Transverse colon (tissue), 4 donors: Measurements from ENCODE around the gene MTG2. TPM values are rescaled to one million over a fixed set of nuclear protein-coding genes. Genes with fewer than 3 reads are reported as not detected.

Experiments used
- DNase-seq: peaks from one replicate; pipeline ENCODE4 v3.0.0-alpha.2; 2019
- H3K27ac ChIP-seq, 4 donors: fragments of 200-600 bp; sonication (generic); 2 replicates each; pipeline ENCODE4 v1.5.1; 2016 to 2018; ENCODE audit warnings: inconsistent platforms in 4 of 4
- H3K27me3 ChIP-seq: fragments of 200-600 bp; sonication (generic); 2 replicates; pipeline ENCODE4 v1.5.1; 2017; ENCODE audit warnings: inconsistent platforms
- H3K36me3 ChIP-seq, 4 donors: fragments of 200-600 bp; sonication (generic); 2 replicates each; pipeline ENCODE4 v1.5.1; 2017 to 2019; ENCODE audit warnings: inconsistent platforms in 4 of 4
- H3K4me1 ChIP-seq, 4 donors: fragments of 200-600 bp; sonication (generic); 2 replicates each; pipeline ENCODE4 v1.5.1; 2017 to 2020; ENCODE audit warnings: inconsistent platforms in 4 of 4
- H3K4me3 ChIP-seq, 4 donors: fragments of 200-600 bp; sonication (generic); 1 replicate in 1 of 4; 2 replicates in 3 of 4; pipeline versions ENCODE4 v1.5.1 to v1.6.1; 2017 to 2019; ENCODE audit warnings: inconsistent platforms in 4 of 4
- H3K9me3 ChIP-seq, 2 donors: fragments of 200-600 bp; sonication (generic); 2 replicates each; pipeline ENCODE4 v1.5.1; 2017 to 2019; ENCODE audit warnings: inconsistent platforms in 2 of 2
- EP300 ChIP-seq: sonication (generic); formaldehyde crosslinking; IDR thresholded peaks from one replicate; pipeline ENCODE4 v1.6.1; 2017; ENCODE audit warnings: antibody characterized with exemption, low read depth
- POLR2A ChIP-seq: fragments of 450-650 bp; IDR thresholded peaks from one replicate; pipeline ENCODE4 v1.6.1; 2016; ENCODE audit warnings: antibody characterized with exemption, mild to moderate bottlenecking, moderate library complexity
- POLR2AphosphoS5 ChIP-seq, 3 donors: sonication (generic); formaldehyde crosslinking; IDR thresholded peaks; one replicate each; pipeline ENCODE4 v1.6.1; 2016; ENCODE audit warnings: antibody characterized with exemption in 3 of 3
- WGBS, 2 donors: methylation state at CpG; one replicate each; pipeline ENCODE4 v1.1.5; 2018; ENCODE audit warnings: low coverage in 1 of 2; 5-methylcytosine and 5-hydroxymethylcytosine counted together
- in situ Hi-C, 4 donors: fragments of 200-750 bp; cut with MboI; loops; one replicate each; pipeline versions ENCODE4 v1.15.0 to v1.15.1; 2017; ENCODE audit warnings: low sequenced_read_pairs in 3 of 4, low pct_ligation_motif_present in 1 of 4, low pct_unique_long_range_greater_than_20kb in 1 of 4
- intact Hi-C: fragments of 100-400 bp; cut with DNase I; formaldehyde crosslinking; loops from one replicate; pipeline ENCODE4 v1.15.1; 2023; ENCODE audit warnings: low total_unique reads
- total RNA-seq, 4 donors: library from RNA; depleted of rRNA; stranded (reverse); fragments of >200 nt; gene quantifications; one replicate each; pipeline ENCODE4 v1.1.0, GENCODE V29; 2016
- TF ChIP-seq, protein P1 (sequence below), 5 experiments: fragments of 200-600 bp in 3 of 5; fragments of 450-650 bp in 2 of 5; sonication (generic) in 3 of 5; IDR thresholded peaks; 1 replicate in 2 of 5; 2 replicates in 3 of 5; pipeline ENCODE4 v1.5.1; 2016 to 2017; ENCODE audit warnings: antibody characterized with exemption in 5 of 5, inconsistent platforms in 3 of 5, mild to moderate bottlenecking in 2 of 5, moderate library complexity in 1 of 5

MTG2 gene
- total RNA-seq, 4 donors from 2014 or later: 9.8 to 58.0 (median 23.1) TPM

DNA sequence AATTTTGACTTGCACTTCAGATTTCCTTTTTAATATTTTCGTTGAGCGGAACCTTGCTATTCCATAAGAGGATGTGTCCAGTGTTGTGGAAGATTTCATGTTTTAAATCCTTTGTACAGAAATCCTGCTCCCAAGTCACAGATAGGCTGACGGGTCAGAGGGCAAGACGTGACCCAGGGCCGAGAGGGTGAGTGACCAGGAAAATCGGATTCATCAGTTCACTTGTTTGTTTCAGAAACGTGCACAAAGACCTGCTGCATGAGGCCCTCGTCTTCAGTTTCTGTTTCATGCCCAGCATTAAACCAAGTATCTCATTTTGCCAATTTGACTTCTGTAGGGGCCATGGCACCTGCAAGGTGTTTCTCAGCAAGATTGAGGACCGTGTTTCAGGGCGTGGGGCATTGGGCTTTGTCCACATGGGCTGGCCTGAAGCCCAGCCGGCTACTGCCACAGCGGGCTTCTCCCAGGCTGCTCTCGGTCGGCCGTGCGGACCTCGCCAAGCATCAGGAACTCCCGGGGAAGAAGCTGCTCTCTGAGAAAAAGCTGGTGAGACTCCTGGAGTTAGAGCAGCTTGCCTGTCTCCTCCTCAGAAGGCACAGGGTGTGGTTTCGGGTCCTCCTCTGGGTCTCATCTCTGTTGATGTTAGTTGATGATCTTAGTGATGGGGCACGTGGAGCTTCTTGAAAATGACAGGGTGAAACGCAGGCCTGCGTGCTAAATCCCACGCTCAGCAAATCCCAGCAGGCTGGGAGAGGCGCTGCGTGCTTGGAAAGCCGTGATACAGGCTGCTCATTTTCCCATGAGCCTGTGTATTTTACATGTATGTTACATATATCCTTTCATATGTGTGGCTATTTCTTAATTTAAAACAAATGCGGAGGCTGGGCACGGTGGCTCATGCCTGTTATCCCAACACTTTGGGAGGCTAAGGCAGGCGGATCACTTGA lies 10.5 kb downstream of the MTG2 start:
- intact Hi-C loops: no loop called here
- DNase-seq: no peak
- in situ Hi-C loops: no loop called here
- Histone ChIP-seq H3K36me3 (peaks cover 0 to 26% (median 7%) of the 10 kb centered on the region in 4 donors), H3K4me3 (no peak overlapping the region), H3K27ac (no peak overlapping the region), H3K27me3 (no peaks in the 10 kb centered on the region), H3K9me3 (no peaks in the 10 kb centered on the region), H3K4me1 (no peaks in the 10 kb centered on the region)
- TF ChIP-seq POLR2A: no peak
- TF ChIP-seq POLR2AphosphoS5 (IDR thresholded peaks at IDR 0.05): no peak
- TF ChIP-seq EP300: no peak
- TF ChIP-seq, protein P1, sequence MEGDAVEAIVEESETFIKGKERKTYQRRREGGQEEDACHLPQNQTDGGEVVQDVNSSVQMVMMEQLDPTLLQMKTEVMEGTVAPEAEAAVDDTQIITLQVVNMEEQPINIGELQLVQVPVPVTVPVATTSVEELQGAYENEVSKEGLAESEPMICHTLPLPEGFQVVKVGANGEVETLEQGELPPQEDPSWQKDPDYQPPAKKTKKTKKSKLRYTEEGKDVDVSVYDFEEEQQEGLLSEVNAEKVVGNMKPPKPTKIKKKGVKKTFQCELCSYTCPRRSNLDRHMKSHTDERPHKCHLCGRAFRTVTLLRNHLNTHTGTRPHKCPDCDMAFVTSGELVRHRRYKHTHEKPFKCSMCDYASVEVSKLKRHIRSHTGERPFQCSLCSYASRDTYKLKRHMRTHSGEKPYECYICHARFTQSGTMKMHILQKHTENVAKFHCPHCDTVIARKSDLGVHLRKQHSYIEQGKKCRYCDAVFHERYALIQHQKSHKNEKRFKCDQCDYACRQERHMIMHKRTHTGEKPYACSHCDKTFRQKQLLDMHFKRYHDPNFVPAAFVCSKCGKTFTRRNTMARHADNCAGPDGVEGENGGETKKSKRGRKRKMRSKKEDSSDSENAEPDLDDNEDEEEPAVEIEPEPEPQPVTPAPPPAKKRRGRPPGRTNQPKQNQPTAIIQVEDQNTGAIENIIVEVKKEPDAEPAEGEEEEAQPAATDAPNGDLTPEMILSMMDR (IDR thresholded peaks at IDR 0.05): no peak
- WGBS, 2 donors: 92 to 97% methylated on average over 6 to 29 of the region's 29 CpGs

DNA sequence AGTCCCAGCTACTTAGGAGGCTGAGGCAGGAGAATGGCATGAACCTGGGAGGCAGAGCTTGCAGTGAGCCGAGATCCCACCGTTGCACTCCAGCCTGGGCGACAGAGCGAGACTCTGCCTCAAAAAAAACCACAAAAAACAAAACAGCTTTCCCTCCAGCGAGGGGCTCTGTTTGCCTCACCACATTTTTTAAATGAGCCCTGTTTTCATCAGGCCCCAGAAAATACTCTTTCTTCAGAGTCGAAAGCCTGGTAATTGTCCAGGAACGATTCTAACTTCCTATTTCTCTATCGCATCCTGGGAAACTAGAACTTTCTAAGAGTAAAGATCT lies 12.2 kb downstream of the MTG2 start:
- H3K9me3 ChIP-seq: no peaks in the 10 kb centered on the region
- H3K27ac ChIP-seq: no peak overlapping the region
- H3K4me3 ChIP-seq: no peak overlapping the region
- TF ChIP-seq, protein P1 (IDR thresholded peaks at IDR 0.05): no peak
- TF ChIP-seq POLR2AphosphoS5 (IDR thresholded peaks at IDR 0.05): no peak
- no peak for TF ChIP-seq EP300
- no peak for TF ChIP-seq POLR2A
- DNase-seq: no peak
- intact Hi-C loops: no loop called here
- 76 to 87% methylated on average over 3 to 8 of the region's 8 CpGs for WGBS, 2 donors
- H3K36me3 ChIP-seq: peaks cover 0 to 34% (median 10%) of the 10 kb centered on the region in 4 donors
- H3K4me1 ChIP-seq: no peaks in the 10 kb centered on the region
- no peaks in the 10 kb centered on the region for H3K27me3 ChIP-seq
- in situ Hi-C loops: no loop called here

DNA sequence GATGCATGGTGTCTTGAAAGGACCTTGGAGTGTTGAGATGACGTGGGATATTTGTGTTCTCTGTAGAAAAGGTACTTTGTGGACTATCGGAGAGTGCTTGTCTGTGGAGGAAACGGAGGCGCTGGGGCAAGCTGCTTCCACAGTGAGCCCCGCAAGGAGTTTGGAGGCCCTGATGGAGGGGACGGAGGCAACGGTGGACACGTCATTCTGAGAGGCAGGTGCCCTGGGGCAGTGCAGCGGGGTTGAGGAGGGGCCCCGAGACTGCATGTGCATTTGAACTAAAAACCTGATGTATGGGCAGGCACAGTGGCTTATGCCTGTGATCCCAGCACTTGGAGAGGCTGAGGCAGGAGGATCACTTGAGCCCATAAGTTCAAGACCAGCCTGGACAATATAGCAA lies 12.9 kb downstream of the MTG2 start:
- in situ Hi-C loops (no loop called here), intact Hi-C loops (no loop called here)
- no peak for DNase-seq
- Histone ChIP-seq H3K9me3 (no peaks in the 10 kb centered on the region), H3K27me3 (no peaks in the 10 kb centered on the region), H3K4me3 (no peak overlapping the region), H3K4me1 (no peaks in the 10 kb centered on the region), H3K36me3 (peaks cover 0 to 36% (median 14%) of the 10 kb centered on the region in 4 donors), H3K27ac (no peak overlapping the region)
- WGBS, 2 donors: 93 to 95% methylated on average over 4 to 10 of the region's 10 CpGs
- TF ChIP-seq POLR2A (no peak), EP300 (no peak)
- TF ChIP-seq, protein P1 (IDR thresholded peaks at IDR 0.05): no peak

DNA sequence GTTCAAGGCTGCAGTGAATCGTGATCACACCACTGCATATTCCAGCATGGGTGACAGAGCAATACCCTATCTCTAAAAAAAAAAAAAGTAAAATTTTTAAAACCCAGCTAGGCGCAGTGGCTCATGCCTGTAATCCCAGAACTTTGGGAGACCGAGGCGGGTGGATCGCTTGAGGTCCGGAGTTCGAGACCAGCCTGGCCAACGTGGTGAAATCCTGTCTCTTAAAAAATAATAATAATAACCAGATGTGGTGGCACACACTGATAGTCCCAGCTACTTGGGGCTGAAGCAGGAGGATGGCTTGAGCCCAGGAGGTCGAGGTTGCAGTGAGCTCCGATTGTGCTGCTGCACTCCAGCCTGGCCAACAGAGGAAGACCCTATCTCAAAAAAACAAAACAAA lies 13.5 kb downstream of the MTG2 start:
- WGBS, 2 donors: 95 to 100% methylated on average over 10 of the region's 10 CpGs
- intact Hi-C loops: no loop called here
- Histone ChIP-seq H3K27me3 (no peaks in the 10 kb centered on the region), H3K4me1 (no peaks in the 10 kb centered on the region), H3K36me3 (peaks cover 0 to 39% (median 17%) of the 10 kb centered on the region in 4 donors), H3K9me3 (no peaks in the 10 kb centered on the region), H3K4me3 (no peak overlapping the region), H3K27ac (no peak overlapping the region)
- DNase-seq: no peak
- in situ Hi-C loops: no loop called here
- no peak for TF ChIP-seq EP300
- TF ChIP-seq, protein P1 (IDR thresholded peaks at IDR 0.05): no peak
- TF ChIP-seq POLR2AphosphoS5 (IDR thresholded peaks at IDR 0.05): no peak
- TF ChIP-seq POLR2A: no peak
